Breast epithelium (tissue), 3 donors: ENCODE data around the gene CERS5.

Source experiments
- CTCF ChIP-seq, 3 donors: fragments of 450-650 bp; IDR thresholded peaks; one replicate each; pipeline ENCODE4 v1.5.1; 2016 to 2017; ENCODE audit warnings: antibody characterized with exemption in 3 of 3, mild to moderate bottlenecking in 3 of 3, moderate library complexity in 3 of 3
- POLR2AphosphoS5 ChIP-seq, 3 donors: sonication (generic); formaldehyde crosslinking; IDR thresholded peaks; one replicate each; pipeline ENCODE4 v1.6.1; 2017; ENCODE audit warnings: antibody characterized with exemption in 3 of 3

DNA sequence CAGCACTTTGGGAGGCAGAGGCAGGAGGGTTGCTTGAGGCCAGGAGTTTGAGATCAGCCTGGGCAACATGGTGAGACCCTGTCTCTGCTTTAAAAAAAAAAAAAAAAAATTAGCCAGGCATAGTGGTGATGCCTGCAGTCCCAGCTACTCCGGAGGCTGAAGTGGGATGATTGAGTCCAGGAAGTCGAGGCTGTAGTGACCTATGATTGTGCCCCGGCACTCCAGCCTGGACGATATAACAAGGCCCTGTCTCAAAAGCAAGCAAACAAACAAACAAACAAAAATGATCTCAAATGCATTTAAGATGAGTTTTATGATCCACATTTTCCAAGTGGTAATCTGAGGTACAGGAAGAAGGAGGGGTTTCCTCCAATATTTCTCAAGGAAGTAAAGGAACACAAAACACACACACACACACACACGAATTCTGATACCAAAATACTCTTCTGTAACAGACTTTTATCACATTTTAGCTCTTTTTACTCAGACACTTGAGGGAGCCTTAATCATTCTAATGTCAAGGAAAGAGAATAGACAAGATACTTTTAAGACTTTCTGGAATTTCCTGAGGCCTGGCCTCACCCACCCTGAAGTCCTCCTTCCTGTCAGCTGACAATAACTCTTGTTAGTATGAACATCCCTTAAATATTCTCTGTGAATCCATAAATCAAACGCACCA lies 44.4 kb upstream of the CERS5 start:
- TF ChIP-seq POLR2AphosphoS5 (IDR thresholded peaks at IDR 0.05): no peak
- no peak for TF ChIP-seq CTCF (IDR thresholded peaks at IDR 0.05)
